NCI-H1105 treated with DMSO at 0.1 percent for 48 hours (cell line): Measurements from ENCODE around the gene FOXJ1.

Experiments
- DNase-seq: peaks from one replicate; lab custom pipeline; 2025; lab: John Stamatoyannopoulos, UW

FOXJ1 gene

GRCh38 chr17:76140661-76141211 lies 309 bp downstream of the FOXJ1 start:
- DNase-seq, result no peak

GRCh38 chr17:76139801-76140660 lies 1.0 kb downstream of the FOXJ1 start:
- peak; percentile 18 for DNase-seq

- no peak for DNase-seq
Observed at GRCh38 chr17:76138896-76139752, 1.9 kb downstream of the FOXJ1 start.

- DNase-seq, result peak; percentile 39
Observed at GRCh38 chr17:76138234-76138895, 2.7 kb downstream of the FOXJ1 start.

GRCh38 chr17:76137351-76138233 lies 3.5 kb downstream of the FOXJ1 start:
- DNase-seq, result no peak

GRCh38 chr17:76137001-76137350 lies 4.1 kb downstream of the FOXJ1 start:
- DNase-seq, result no peak

- DNase-seq, result no peak
Observed at GRCh38 chr17:76136276-76137000, 4.6 kb downstream of the FOXJ1 start.

GRCh38 chr17:76135810-76136188 lies 5.2 kb downstream of the FOXJ1 start:
- DNase-seq, result no peak

- no peak for DNase-seq
Observed at GRCh38 chr17:76134911-76135809, 5.9 kb downstream of the FOXJ1 start.

GRCh38 chr17:76132574-76133338 lies 8.3 kb downstream of the FOXJ1 start:
- DNase-seq, result peak; percentile 94

GRCh38 chr17:76131692-76132573 lies 9.1 kb downstream of the FOXJ1 start:
- peak; percentile 94 for DNase-seq

GRCh38 chr17:76131051-76131691 lies 9.9 kb downstream of the FOXJ1 start:
- DNase-seq, result no peak

GRCh38 chr17:76130473-76130872 lies 10.6 kb downstream of the FOXJ1 start:
- DNase-seq, result no peak

- no peak for DNase-seq
Observed at GRCh38 chr17:76125922-76126321, 15.1 kb downstream of the FOXJ1 start.

GRCh38 chr17:76125391-76125675 lies 15.7 kb downstream of the FOXJ1 start:
- no peak for DNase-seq

- DNase-seq, result no peak
Observed at GRCh38 chr17:76124582-76125390, 16.3 kb downstream of the FOXJ1 start.
